HG03521 (cell line): ENCODE results near the gene ZNRF2.

Experiments used
- ATAC-seq: cut with Tn5 transposase; IDR thresholded peaks from one replicate; pipeline ENCODE4 v1.9.1; 2021; ENCODE audit warnings: mild to moderate bottlenecking, moderate library complexity; ENCODE audit not compliant: unreplicated experiment

ZNRF2 gene

GRCh38 chr7:30396389-30396788 lies 112.0 kb downstream of the ZNRF2 start:
- ATAC-seq: no peak

GRCh38 chr7:30403477-30403876 lies 119.1 kb downstream of the ZNRF2 start:
- no peak for ATAC-seq

GRCh38 chr7:30405179-30405578 lies 120.8 kb downstream of the ZNRF2 start:
- ATAC-seq: no peak

GRCh38 chr7:30406664-30407425 lies 122.4 kb downstream of the ZNRF2 start:
- ATAC-seq: no peak

GRCh38 chr7:30411173-30411572 lies 126.8 kb downstream of the ZNRF2 start:
- ATAC-seq: no peak

GRCh38 chr7:30411897-30412296 lies 127.5 kb downstream of the ZNRF2 start:
- ATAC-seq: no peak

- no peak for ATAC-seq
These were observed 128.5 kb downstream of the ZNRF2 start for GRCh38 chr7:30412782-30413504.

- no peak for ATAC-seq
These were observed 129.5 kb downstream of the ZNRF2 start for GRCh38 chr7:30413864-30414263.
